Effector memory CD4-positive, alpha-beta T cell (primary cell): ENCODE measurements around the gene ETNK1.
"Not testable (repeated sequence)": the region's sequence is repeated elsewhere in the genome, so short reads cannot be mapped to it uniquely, and the experiment has no call there.

ENCODE experiments used
- DNase-seq, 3 donors: peaks; one replicate each; pipeline ENCODE4 v3.0.0-alpha.2; 2020
- H3K27ac ChIP-seq: 2 replicates; pipeline ENCODE4 v1.7.0; 2013; ENCODE audit warnings: mild to moderate bottlenecking, low read length, moderate library complexity; ENCODE audit not compliant: insufficient read depth, poor library complexity, severe bottlenecking
- H3K27me3 ChIP-seq: replicated peaks from 2 replicates; pipeline ENCODE4 v1.7.0; 2013; ENCODE audit warnings: mild to moderate bottlenecking, low read length; ENCODE audit not compliant: insufficient read depth, control insufficient read depth, poor library complexity, severe bottlenecking
- H3K36me3 ChIP-seq: 2 replicates; pipeline ENCODE4 v1.7.0; 2013; ENCODE audit warnings: mild to moderate bottlenecking, low read length, moderate library complexity; ENCODE audit not compliant: control insufficient read depth, insufficient read depth
- H3K4me1 ChIP-seq: 2 replicates; pipeline ENCODE4 v1.7.0; 2013; ENCODE audit warnings: low read length, mild to moderate bottlenecking; ENCODE audit not compliant: control insufficient read depth, insufficient read depth, poor library complexity, severe bottlenecking
- H3K4me3 ChIP-seq: 2 replicates; pipeline ENCODE4 v1.7.0; 2013; ENCODE audit warnings: low read length, low read depth, mild to moderate bottlenecking; ENCODE audit not compliant: insufficient read depth, poor library complexity, severe bottlenecking
- H3K9me3 ChIP-seq: 2 replicates; pipeline ENCODE4 v1.7.0; 2013; ENCODE audit warnings: mild to moderate bottlenecking, low read length, moderate library complexity; ENCODE audit not compliant: control insufficient read depth

ETNK1 gene

GRCh38 chr12:22682663-22683062 is 57.7 kb downstream of the ETNK1 start:
- no peaks in the 10 kb centered on the region for H3K4me1 ChIP-seq
- no peak for DNase-seq
- H3K9me3 ChIP-seq, result no peaks in the 10 kb centered on the region
- H3K36me3 ChIP-seq, result peaks cover 23% of the 10 kb centered on the region
- H3K27ac ChIP-seq, result no peak overlapping the region
- no peak overlapping the region for H3K4me3 ChIP-seq
- H3K27me3 ChIP-seq, result no peaks in the 10 kb centered on the region

- Histone ChIP-seq H3K27me3 (no peaks in the 10 kb centered on the region), H3K9me3 (no peaks in the 10 kb centered on the region), H3K36me3 (peaks cover 18% of the 10 kb centered on the region), H3K4me1 (no peaks in the 10 kb centered on the region), H3K27ac (no peak overlapping the region), H3K4me3 (no peak overlapping the region)
- no peak for DNase-seq
These were observed 58.2 kb downstream of the ETNK1 start for GRCh38 chr12:22683131-22683530.

- peaks cover 6% of the 10 kb centered on the region for H3K36me3 ChIP-seq
- H3K4me1 ChIP-seq, result no peaks in the 10 kb centered on the region
- H3K9me3 ChIP-seq, result no peaks in the 10 kb centered on the region
- no peaks in the 10 kb centered on the region for H3K27me3 ChIP-seq
- no peak overlapping the region for H3K27ac ChIP-seq
- no peak for DNase-seq
- H3K4me3 ChIP-seq, result no peak overlapping the region
These were observed 59.5 kb downstream of the ETNK1 start for GRCh38 chr12:22684140-22685118.

DNA sequence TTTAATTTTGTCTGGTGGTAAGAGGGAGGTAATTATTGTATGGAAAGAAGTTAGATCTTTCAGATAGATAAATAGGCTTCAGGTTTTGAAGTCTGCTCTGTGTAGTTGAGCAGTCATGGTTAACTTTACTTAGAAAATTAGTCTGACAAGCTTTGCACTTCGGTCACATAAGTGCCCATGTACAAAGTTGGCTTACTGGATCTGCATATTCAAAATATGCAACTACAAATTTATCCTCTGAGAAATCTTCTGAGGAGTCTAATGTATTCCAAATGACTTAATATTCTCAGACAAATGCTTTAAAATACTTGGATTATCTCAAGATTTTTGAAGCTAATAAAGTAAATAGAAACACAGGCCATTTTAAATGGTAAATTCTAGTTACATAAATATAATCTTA is 61.2 kb downstream of the ETNK1 start:
- no peaks in the 10 kb centered on the region for H3K27me3 ChIP-seq
- DNase-seq, result no peak
- H3K36me3 ChIP-seq, result peaks cover 3% of the 10 kb centered on the region
- H3K4me3 ChIP-seq, result no peak overlapping the region
- H3K4me1 ChIP-seq, result no peaks in the 10 kb centered on the region
- H3K9me3 ChIP-seq, result no peaks in the 10 kb centered on the region
- no peak overlapping the region for H3K27ac ChIP-seq

DNA sequence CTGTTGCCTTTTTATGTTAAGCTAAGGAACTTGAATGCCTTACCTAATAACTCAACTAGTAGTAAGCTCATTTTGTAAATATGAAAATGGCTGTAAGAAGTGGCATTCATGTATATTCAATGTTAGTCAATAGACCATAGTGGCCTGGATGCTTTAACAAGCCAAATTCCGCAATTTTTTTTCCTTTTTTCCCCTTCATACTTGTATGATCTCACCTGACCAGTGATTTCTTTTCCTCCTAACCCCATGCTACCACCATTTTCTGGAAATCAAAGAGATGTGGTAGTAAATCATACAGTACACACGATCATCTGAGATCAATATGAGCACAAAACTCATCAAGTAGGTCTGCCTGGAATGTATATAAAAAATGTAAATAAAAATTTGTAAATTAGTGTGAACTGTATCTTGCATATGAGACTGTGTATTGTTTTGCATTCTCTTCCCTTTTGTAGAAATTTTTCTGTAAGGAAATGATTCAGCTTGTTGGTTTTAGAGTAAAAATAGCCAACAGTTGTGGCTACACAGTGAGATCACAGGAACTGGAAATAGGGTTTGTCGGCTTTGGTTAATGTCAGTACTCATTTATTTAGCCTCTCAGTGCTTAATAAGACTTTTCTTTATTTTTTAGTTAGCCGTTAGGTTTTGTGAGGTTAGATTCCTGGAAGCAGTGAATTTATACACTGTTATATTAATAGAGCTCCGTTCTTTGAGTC is 62.5 kb downstream of the ETNK1 start:
- Histone ChIP-seq H3K27ac (no peak overlapping the region), H3K4me3 (no peak overlapping the region), H3K36me3 (peaks cover 3% of the 10 kb centered on the region), H3K4me1 (no peaks in the 10 kb centered on the region), H3K27me3 (no peaks in the 10 kb centered on the region), H3K9me3 (no peaks in the 10 kb centered on the region)
- no peak for DNase-seq

DNA sequence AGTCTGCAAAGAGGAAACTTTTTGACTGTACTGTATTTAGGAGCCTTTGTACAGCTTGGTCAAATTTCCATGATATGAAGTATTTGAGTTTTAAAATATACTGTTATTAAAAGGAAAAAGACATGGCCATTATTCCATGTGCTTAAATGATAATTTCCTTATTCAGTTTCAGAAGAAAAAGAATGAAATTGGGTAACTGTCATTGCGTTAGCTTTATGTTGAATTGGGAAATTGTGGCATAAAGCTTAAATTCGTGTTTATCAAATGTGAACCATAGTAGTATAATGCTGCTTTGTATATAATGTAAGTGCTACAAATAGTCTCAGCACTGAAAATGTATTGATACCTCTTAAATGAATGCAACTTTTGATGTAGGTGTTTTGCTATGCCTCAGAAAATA is 64.9 kb downstream of the ETNK1 start:
- no peaks in the 10 kb centered on the region for H3K36me3 ChIP-seq
- DNase-seq, result no peak
- no peak overlapping the region for H3K27ac ChIP-seq

DNA sequence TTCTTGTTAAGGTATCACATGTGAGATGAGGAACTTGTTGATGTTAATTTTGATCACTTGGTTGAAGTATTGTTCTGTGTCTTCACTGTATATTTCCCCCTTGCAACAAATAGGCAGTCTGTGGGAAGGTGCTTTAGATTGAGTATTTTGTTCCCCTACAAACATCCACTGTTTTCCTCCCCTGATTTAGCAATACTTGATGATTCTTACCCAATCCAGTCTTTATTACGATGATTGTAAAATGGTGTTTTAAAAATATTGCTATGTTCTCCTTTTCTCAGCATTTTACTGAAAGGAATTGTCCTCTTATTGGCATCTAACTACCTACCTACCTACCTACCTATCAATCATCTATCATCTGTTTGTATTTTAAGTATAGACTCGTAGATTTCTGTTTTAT is 66.3 kb downstream of the ETNK1 start:
- H3K9me3 ChIP-seq, result no peaks in the 10 kb centered on the region
- H3K4me1 ChIP-seq, result no peaks in the 10 kb centered on the region
- no peak overlapping the region for H3K4me3 ChIP-seq
- H3K27me3 ChIP-seq, result no peaks in the 10 kb centered on the region
- no peak overlapping the region for H3K27ac ChIP-seq
- no peaks in the 10 kb centered on the region for H3K36me3 ChIP-seq
- DNase-seq, result no peak

More for the DNA sequence above, 64.9 kb downstream of the ETNK1 start:
- Histone ChIP-seq H3K27me3 (no peaks in the 10 kb centered on the region), H3K4me1 (no peaks in the 10 kb centered on the region), H3K4me3 (no peak overlapping the region), H3K9me3 (no peaks in the 10 kb centered on the region)

DNA sequence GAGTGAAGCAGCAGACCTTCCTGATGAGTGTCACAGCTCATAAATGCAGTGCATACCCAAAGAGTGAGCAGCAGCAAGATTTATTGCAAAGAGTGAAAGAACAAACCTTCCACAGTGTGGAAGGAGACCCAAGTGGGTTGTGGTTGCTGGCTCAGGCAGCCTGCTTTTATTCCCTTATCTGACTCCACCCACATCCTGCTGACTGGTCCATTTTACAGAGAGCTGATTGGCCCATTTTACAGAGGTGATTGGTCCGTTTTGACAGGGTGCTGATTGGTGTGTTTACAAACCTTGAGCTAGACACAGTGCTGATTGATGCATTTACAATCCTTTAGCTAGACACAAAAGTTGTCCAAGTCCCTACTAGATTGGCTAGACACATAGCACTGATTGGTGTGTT is 67.5 kb downstream of the ETNK1 start:
- DNase-seq, H3K36me3 ChIP-seq, H3K27ac ChIP-seq, H3K27me3 ChIP-seq, H3K4me3 ChIP-seq, H3K4me1 ChIP-seq, H3K9me3 ChIP-seq: not testable (repeated sequence)

DNA sequence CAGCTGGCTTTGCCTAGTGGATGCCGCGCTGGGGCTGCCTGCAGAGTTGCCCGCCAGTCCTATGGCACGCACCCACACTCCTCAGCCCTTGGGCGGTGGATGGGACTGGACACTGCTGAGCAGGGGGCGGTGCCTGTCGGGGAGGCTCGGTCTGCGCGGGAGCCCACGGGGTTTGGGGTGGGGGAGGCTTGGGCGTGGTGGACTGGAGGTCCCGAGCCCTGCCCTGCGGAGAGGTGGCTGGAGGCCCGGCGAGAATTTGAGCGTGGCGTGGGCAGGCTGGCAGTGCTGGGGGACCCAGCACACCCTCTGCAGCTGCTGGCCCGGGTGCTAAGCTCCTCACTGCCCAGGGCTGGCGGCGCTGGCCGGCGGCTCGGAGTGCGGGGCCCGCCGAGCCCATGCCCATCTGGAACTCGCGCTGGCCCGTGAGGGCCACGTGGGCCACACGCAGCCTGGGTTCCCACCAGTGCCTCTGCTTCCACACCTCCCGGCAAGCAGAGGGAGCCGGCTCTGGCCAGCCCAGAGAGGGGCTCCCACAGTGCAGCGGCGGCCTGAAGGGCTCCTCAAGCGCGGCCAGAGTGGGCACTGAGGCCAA is 68.1 kb downstream of the ETNK1 start:
- H3K9me3 ChIP-seq, result no peaks in the 10 kb centered on the region
- no peaks in the 10 kb centered on the region for H3K27me3 ChIP-seq
- H3K36me3 ChIP-seq, result no peaks in the 10 kb centered on the region
- H3K27ac ChIP-seq, result no peak overlapping the region
- H3K4me1 ChIP-seq, result no peaks in the 10 kb centered on the region
- DNase-seq, result no peak
- no peak overlapping the region for H3K4me3 ChIP-seq

GRCh38 chr12:22698576-22698975 is 73.6 kb downstream of the ETNK1 start:
- Histone ChIP-seq H3K4me1 (no peaks in the 10 kb centered on the region), H3K36me3 (no peaks in the 10 kb centered on the region), H3K27ac (no peak overlapping the region), H3K9me3 (no peaks in the 10 kb centered on the region), H3K4me3 (no peak overlapping the region), H3K27me3 (no peaks in the 10 kb centered on the region)
- no peak for DNase-seq
